Mucosa of descending colon (tissue), 3 donors: ENCODE data around the gene KLHL14. TPM values are rescaled to one million over a fixed set of nuclear protein-coding genes. Genes with fewer than 3 reads are reported as not detected.

Experiments used
- ATAC-seq: fragments of 200-7000 bp; cut with Tn5 transposase; one replicate; pipeline ENCODE4 v1.9.1; 2020; ENCODE audit warnings: mild to moderate bottlenecking, moderate library complexity
- DNase-seq, 3 donors: peaks; one replicate each; pipeline ENCODE4 v3.0.0-alpha.2; 2020
- H3K36me3 ChIP-seq: fragments of 200-600 bp; one replicate; pipeline ENCODE4 v1.8.0; 2021; ENCODE audit warnings: low read depth, mild to moderate bottlenecking
- H3K4me1 ChIP-seq: fragments of 200-600 bp; one replicate; pipeline ENCODE4 v1.8.0; 2021; ENCODE audit warnings: low read depth, mild to moderate bottlenecking
- H3K4me3 ChIP-seq: fragments of 200-600 bp; one replicate; pipeline ENCODE4 v1.8.0; 2021; ENCODE audit warnings: mild to moderate bottlenecking
- H3K9me3 ChIP-seq: fragments of 200-600 bp; one replicate; pipeline ENCODE4 v1.8.0; 2021; ENCODE audit warnings: mild to moderate bottlenecking
- CTCF ChIP-seq: fragments of 200-600 bp; IDR thresholded peaks from one replicate; pipeline ENCODE4 v1.8.0; 2022; ENCODE audit warnings: antibody characterized with exemption, mild to moderate bottlenecking
- intact Hi-C, 2 donors: fragments of 100-400 bp; cut with DNase I in 1 of 2; cut with micrococcal nuclease in 1 of 2; formaldehyde crosslinking; loops; one replicate each; pipeline versions ENCODE4 v1.11.0 to v1.11.1; 2022; cut with DNase I, micrococcal nuclease
- total RNA-seq, 3 donors: library from RNA; stranded (reverse); fragmentation: NEBNext Ultra II Directional in 2 of 3; extraction: Animal tissue kit (Norgen Biotek cat#: 25700) in 2 of 3; gene quantifications; one replicate each; pipeline versions ENCODE4 v1.2.1 to v1.2.4, GENCODE V29; 2021 to 2023
- donor health status: DM: no; HTN: no; CAD: no; lungs with moderate emphysema.
- donor health status: DM: no; HTN: no; CAD: no.
- donor health status: DM: no; HTN: yes; CAD: no.

The KLHL14 gene
- total RNA-seq, 3 donors from 2014 or later, result 0.10 to 0.32 (median 0.12) TPM

GRCh38 chr18:32730620-32731091 is 42.2 kb downstream of the KLHL14 start:
- TF ChIP-seq CTCF, result no peak
- Histone ChIP-seq H3K4me3 (no peak overlapping the region), H3K9me3 (no peaks in the 10 kb centered on the region), H3K36me3 (no peaks in the 10 kb centered on the region), H3K4me1 (no peaks in the 10 kb centered on the region)
- ATAC-seq (peak; percentile 72), DNase-seq (no peak)
- intact Hi-C loops, result no loop called here

GRCh38 chr18:32730068-32730467 is 42.8 kb downstream of the KLHL14 start:
- ATAC-seq (no peak), DNase-seq (no peak)
- no peak overlapping the region for H3K4me3 ChIP-seq
- intact Hi-C loops, result no loop called here
- no peaks in the 10 kb centered on the region for H3K36me3 ChIP-seq
- no peak for TF ChIP-seq CTCF
- no peaks in the 10 kb centered on the region for H3K4me1 ChIP-seq
- no peaks in the 10 kb centered on the region for H3K9me3 ChIP-seq

- Histone ChIP-seq H3K9me3 (no peaks in the 10 kb centered on the region), H3K4me3 (no peak overlapping the region), H3K36me3 (no peaks in the 10 kb centered on the region), H3K4me1 (no peaks in the 10 kb centered on the region)
- no peak for ATAC-seq
- intact Hi-C loops, result no loop called here
- no peak for DNase-seq
- no peak for TF ChIP-seq CTCF
These were observed 48.6 kb downstream of the KLHL14 start for GRCh38 chr18:32724071-32724749.

- DNase-seq (no peak), ATAC-seq (no peak)
- TF ChIP-seq CTCF, result no peak
- H3K4me3 ChIP-seq, result no peak overlapping the region
- H3K36me3 ChIP-seq, result no peaks in the 10 kb centered on the region
- intact Hi-C loops, result no loop called here
- H3K4me1 ChIP-seq, result no peaks in the 10 kb centered on the region
- no peaks in the 10 kb centered on the region for H3K9me3 ChIP-seq
These were observed 50.5 kb downstream of the KLHL14 start for GRCh38 chr18:32722279-32722678.

GRCh38 chr18:32717126-32717525 is 55.7 kb downstream of the KLHL14 start:
- ATAC-seq, result no peak
- no peak for DNase-seq
- intact Hi-C loops, result no loop called here

More at GRCh38 chr18:32717126-32717525, 55.7 kb downstream of the KLHL14 start:
- no peaks in the 10 kb centered on the region for H3K9me3 ChIP-seq
- H3K4me3 ChIP-seq, result no peak overlapping the region
- H3K36me3 ChIP-seq, result no peaks in the 10 kb centered on the region
- no peak for TF ChIP-seq CTCF
- H3K4me1 ChIP-seq, result no peaks in the 10 kb centered on the region
